B cell (primary cell): Measurements from ENCODE around the gene RPL10. TPM values are rescaled to one million over a fixed set of nuclear protein-coding genes. Genes with fewer than 3 reads are reported as not detected.
A peak's percentile ranks its signal among the peaks of the same experiment; 100 is the strongest.

ENCODE experiments used
- ATAC-seq: fragments of 200-7000 bp; cut with Tn5 transposase; one replicate; pipeline ENCODE4 v1.10.0; 2021; ENCODE audit warnings: low read depth, mild to moderate bottlenecking, moderate number of reproducible peaks, moderate library complexity
- CTCF ChIA-PET: fragments of 350-600 bp; sonication (Branson Sonifier 250); formaldehyde crosslinking; loops from one replicate; lab custom pipeline; 2021; ENCODE audit warnings: antibody characterized with exemption, inconsistent platforms; lab: Charles Lee
- POLR2A ChIA-PET: fragments of 350-600 bp; sonication (Branson Sonifier 250); formaldehyde crosslinking; loops from one replicate; lab custom pipeline; 2021; ENCODE audit warnings: antibody characterized with exemption; lab: Charles Lee
- DNase-seq: peaks from one replicate; pipeline ENCODE4 v3.0.0; 2013
- H2AFZ ChIP-seq: 2 replicates; pipeline ENCODE4 v1.6.1; 2012; ENCODE audit warnings: mild to moderate bottlenecking, low read depth, low read length; ENCODE audit not compliant: insufficient read depth, poor library complexity, severe bottlenecking
- H3K27ac ChIP-seq, 2 donors: 1 replicate in 1 of 2; 2 replicates in 1 of 2; pipeline ENCODE4 v1.5.1; 2012 to 2013; ENCODE audit warnings: low read length in 2 of 2, mild to moderate bottlenecking in 2 of 2, moderate library complexity in 1 of 2
- H3K27me3 ChIP-seq, 4 experiments: fragments of 200-600 bp in 1 of 4; sonication (generic) in 1 of 4; replicated peaks in 1 of 4; 1 replicate in 2 of 4; 2 replicates in 2 of 4; pipeline versions ENCODE4 v1.6.1 to v1.7.0; 2013 to 2016; ENCODE audit warnings: low read length in 3 of 4, mild to moderate bottlenecking in 2 of 4, mixed read lengths in 1 of 4, moderate library complexity in 1 of 4; ENCODE audit not compliant: insufficient read depth in 4 of 4, control insufficient read depth in 3 of 4; ENCODE audit errors: control extremely low read depth in 1 of 4
- H3K36me3 ChIP-seq, 2 experiments: replicated peaks in 1 of 2; 1 replicate in 1 of 2; 2 replicates in 1 of 2; pipeline versions ENCODE4 v1.6.1 to v1.7.1; 2013; ENCODE audit warnings: low read length in 1 of 2; ENCODE audit not compliant: insufficient read depth in 2 of 2, control insufficient read depth in 1 of 2; ENCODE audit errors: control extremely low read depth in 1 of 2, extremely low read depth in 1 of 2
- H3K4me1 ChIP-seq, 2 donors: fragments of 200-600 bp in 1 of 2; sonication (generic) in 1 of 2; 1 replicate in 1 of 2; 2 replicates in 1 of 2; pipeline versions ENCODE4 v1.5.1 to v1.6.1; 2013 to 2017; ENCODE audit warnings: low read length in 2 of 2; ENCODE audit not compliant: control insufficient read depth in 2 of 2, insufficient read depth in 2 of 2
- H3K4me2 ChIP-seq: replicated peaks from 2 replicates; pipeline ENCODE3; 2012; ENCODE audit warnings: mild to moderate bottlenecking, low read depth, low read length; ENCODE audit not compliant: poor library complexity, severe bottlenecking
- H3K4me3 ChIP-seq, 5 experiments: fragments of 200-600 bp in 1 of 5; sonication (generic) in 1 of 5; 1 replicate in 3 of 5; 2 replicates in 2 of 5; pipeline versions ENCODE4 v1.5.1 to v1.7.0; 2011 to 2016; ENCODE audit warnings: low read length in 4 of 5, mild to moderate bottlenecking in 4 of 5, low read depth in 2 of 5, control low read depth in 1 of 5, moderate library complexity in 1 of 5; ENCODE audit not compliant: insufficient read depth in 1 of 5; ENCODE audit errors: control extremely low read depth in 1 of 5, extremely low read depth in 1 of 5
- H3K79me2 ChIP-seq: fragments of 200-600 bp; sonication (generic); one replicate; pipeline ENCODE4 v1.6.0; 2016; ENCODE audit warnings: low read length; ENCODE audit not compliant: control insufficient read depth, insufficient read depth
- H3K9ac ChIP-seq: fragments of 200-600 bp; sonication (generic); 2 replicates; pipeline ENCODE4 v1.6.1; 2017; ENCODE audit warnings: mild to moderate bottlenecking, low read length, moderate library complexity
- H3K9me3 ChIP-seq, 3 donors: one replicate each; pipeline versions ENCODE4 v1.6.1 to v1.7.1; 2013; ENCODE audit warnings: low read length in 2 of 3; ENCODE audit not compliant: control insufficient read depth in 2 of 3, insufficient read depth in 1 of 3; ENCODE audit errors: control extremely low read depth in 1 of 3
- H4K20me1 ChIP-seq: 2 replicates; pipeline ENCODE4 v1.6.0; 2012; ENCODE audit warnings: mild to moderate bottlenecking, low read length; ENCODE audit not compliant: insufficient read depth, control insufficient read depth, poor library complexity, severe bottlenecking
- H3K27ac Mint-ChIP-seq: one replicate; pipeline ENCODE4 v1.8.0; 2021; ENCODE audit warnings: mixed read lengths
- H3K27me3 Mint-ChIP-seq: one replicate; pipeline ENCODE4 v1.8.0; 2021; ENCODE audit warnings: mixed read lengths
- H3K4me1 Mint-ChIP-seq: one replicate; pipeline ENCODE4 v1.8.0; 2021; ENCODE audit warnings: mixed read lengths
- H3K4me3 Mint-ChIP-seq: one replicate; pipeline ENCODE4 v1.8.0; 2021; ENCODE audit warnings: mixed read lengths
- H3K9me3 Mint-ChIP-seq: one replicate; pipeline ENCODE4 v1.8.0; 2022; ENCODE audit warnings: mixed read lengths; ENCODE audit not compliant: insufficient read depth
- CTCF ChIP-seq: fragments of 200-600 bp; IDR thresholded peaks from one replicate; pipeline ENCODE4 v1.8.0; 2022; ENCODE audit warnings: antibody characterized with exemption, mild to moderate bottlenecking
- EZH2 ChIP-seq: IDR thresholded peaks from 2 replicates; pipeline ENCODE4 v1.6.1; 2012; ENCODE audit warnings: borderline replicate concordance, low read depth, mild to moderate bottlenecking, moderate library complexity, low read length; ENCODE audit not compliant: insufficient read depth, poor library complexity, severe bottlenecking
- WGBS: methylation state at CpG from one replicate; pipeline ENCODE4 v1.1.5; 2013; ENCODE audit warnings: missing lambda C conversion rate; ENCODE audit not compliant: insufficient coverage; 5-methylcytosine and 5-hydroxymethylcytosine counted together
- intact Hi-C: fragments of 100-400 bp; cut with micrococcal nuclease; formaldehyde crosslinking; loops from one replicate; pipeline ENCODE4 v1.10.0; 2022
- polyA plus RNA-seq: library from polyadenylated mRNA; depleted of rRNA; stranded (reverse); fragments of >200 nt; gene quantifications from 2 replicates; pipeline ENCODE4 v1.2.3, GENCODE V29; 2012
- total RNA-seq, 2 donors: library from RNA; stranded (reverse); fragments of 120-200 nt in 1 of 2; gene quantifications; 1 replicate in 1 of 2; 2 replicates in 1 of 2; pipeline versions ENCODE4 v1.2.3 to v1.2.4, GENCODE V29; 2013 to 2022

Gene RPL10
- total and polyA plus RNA-seq, 2 donors (not counting 1 experiment from before 2014, with no cell fraction given) = 4,073 to 16,482 TPM

- no peak for TF ChIP-seq EZH2
- no peak for TF ChIP-seq CTCF
- Mint-ChIP-seq H3K4me3 (peak within 1 kb of the TSS; percentile 87), H3K27ac (peak within 1 kb of the TSS; percentile 87), H3K4me1 (peaks cover 23% of the 10 kb centered on the region), H3K27me3 (no peaks in the 10 kb centered on the region), H3K9me3 (no peaks in the 10 kb centered on the region)
- Histone ChIP-seq H4K20me1 (no peaks in the 10 kb centered on the region), H3K9me3 (no peaks in the 10 kb centered on the region), H3K27me3 (no peaks in the 10 kb centered on the region), H3K4me2 (peak within 1 kb of the TSS; percentile 76), H3K27ac (peak within 1 kb of the TSS; percentile 50 to 72), H3K79me2 (peaks cover 9% of the 10 kb centered on the region), H3K4me3 (peak within 1 kb of the TSS in 4 of 5 experiments; percentile 55 to 72 (median 63)), H3K4me1 (peaks cover 6 to 15% of the 10 kb centered on the region in 2 donors), H2AFZ (peak within 1 kb of the TSS; percentile 84), H3K9ac (peak within 1 kb of the TSS; percentile 81), H3K36me3 (peaks cover 0 to 8% of the 10 kb centered on the region in 2 experiments)
- under 1% methylated on average over 51 of the region's 87 CpGs for WGBS
- DNase-seq = peak; percentile 89
- peak; percentile 97 for ATAC-seq
- intact Hi-C loops = loop anchor here (1.0 kb wide), 2 partner anchors 8 to 29 kb away; no protein-coding TSS in a partner anchor
- ChIA-PET POLR2A (interaction anchor here (0.6 to 1.7 kb wide), 7 partner anchors 16 to 63 kb away, joined by 3 to 7 read pairs (median 3); partner anchors contain the start of gene RPL10), CTCF (interaction anchor here (0.9 to 1.2 kb wide), 3 partner anchors 17 to 58 kb away, joined by 3 to 4 read pairs (median 4); partner anchors contain the start of genes TAFAZZIN and UBL4A)
Measured at GRCh38 chrX:154428176-154429171, 30.3 kb downstream of the RPL10 start, which contains the start of gene ATP6AP1. ATP6AP1 (plus strand) TSS chrX:154428677; CDS start chrX:154428693, 16 bp downstream.
